Cardiac muscle cell (in vitro differentiated cells and primary cell): ENCODE measurements around the gene PADI6. TPM values are rescaled to one million over a fixed set of nuclear protein-coding genes. Genes with fewer than 3 reads are reported as not detected.

Experiments used
- DNase-seq, 2 donors: peaks; one replicate each; pipeline versions ENCODE4 v3.0.0 to v3.0.0-alpha.2; 2010 to 2017; ENCODE audit warnings: low read depth in 1 of 2, low spot score in 1 of 2
- H3K27ac ChIP-seq: fragments of 200-600 bp; sonication (generic); 2 replicates; pipeline ENCODE4 v1.5.1; 2016
- H3K27me3 ChIP-seq: fragments of 200-600 bp; sonication (generic); 2 replicates; pipeline ENCODE4 v1.6.0; 2016; ENCODE audit warnings: control low read depth
- H3K36me3 ChIP-seq: fragments of 200-600 bp; sonication (generic); 2 replicates; pipeline ENCODE4 v1.5.1; 2016; ENCODE audit warnings: control low read depth
- H3K4me1 ChIP-seq: fragments of 200-600 bp; sonication (generic); 2 replicates; pipeline ENCODE4 v1.8.1; 2017; ENCODE audit warnings: low read depth, mild to moderate bottlenecking, mixed run types
- H3K4me3 ChIP-seq: fragments of 200-600 bp; sonication (generic); 2 replicates; pipeline ENCODE4 v1.5.1; 2016; ENCODE audit warnings: mild to moderate bottlenecking
- H3K9me3 ChIP-seq: fragments of 200-600 bp; sonication (generic); 2 replicates; pipeline ENCODE4 v1.5.1; 2017; ENCODE audit warnings: low read depth, mild to moderate bottlenecking, control low read depth
- polyA plus RNA-seq: library from polyadenylated mRNA; unstranded; fragments of >200 nt; fragmentation: Nextera tagmentation; extraction: Ambion mirVana; gene quantifications from 2 replicates; pipeline ENCODE4 v1.2.1, GENCODE V29; 2016
- total RNA-seq: library from RNA; depleted of rRNA; stranded (reverse); fragments of >200 nt; gene quantifications from 2 replicates; pipeline ENCODE4 v1.2.3, GENCODE V29; 2016
- TF ChIP-seq, protein P1 (sequence below): IDR thresholded peaks from 2 replicates; pipeline ENCODE4 v1.5.1; 2012; ENCODE audit warnings: low read depth, mild to moderate bottlenecking, low read length

PADI6 gene
- total and polyA plus RNA-seq, 2 experiments from 2014 or later = not detected

- Histone ChIP-seq H3K4me3 (no peak overlapping the region), H3K36me3 (no peaks in the 10 kb centered on the region), H3K9me3 (no peaks in the 10 kb centered on the region), H3K4me1 (no peaks in the 10 kb centered on the region), H3K27me3 (no peaks in the 10 kb centered on the region), H3K27ac (no peak overlapping the region)
- TF ChIP-seq, protein P1, sequence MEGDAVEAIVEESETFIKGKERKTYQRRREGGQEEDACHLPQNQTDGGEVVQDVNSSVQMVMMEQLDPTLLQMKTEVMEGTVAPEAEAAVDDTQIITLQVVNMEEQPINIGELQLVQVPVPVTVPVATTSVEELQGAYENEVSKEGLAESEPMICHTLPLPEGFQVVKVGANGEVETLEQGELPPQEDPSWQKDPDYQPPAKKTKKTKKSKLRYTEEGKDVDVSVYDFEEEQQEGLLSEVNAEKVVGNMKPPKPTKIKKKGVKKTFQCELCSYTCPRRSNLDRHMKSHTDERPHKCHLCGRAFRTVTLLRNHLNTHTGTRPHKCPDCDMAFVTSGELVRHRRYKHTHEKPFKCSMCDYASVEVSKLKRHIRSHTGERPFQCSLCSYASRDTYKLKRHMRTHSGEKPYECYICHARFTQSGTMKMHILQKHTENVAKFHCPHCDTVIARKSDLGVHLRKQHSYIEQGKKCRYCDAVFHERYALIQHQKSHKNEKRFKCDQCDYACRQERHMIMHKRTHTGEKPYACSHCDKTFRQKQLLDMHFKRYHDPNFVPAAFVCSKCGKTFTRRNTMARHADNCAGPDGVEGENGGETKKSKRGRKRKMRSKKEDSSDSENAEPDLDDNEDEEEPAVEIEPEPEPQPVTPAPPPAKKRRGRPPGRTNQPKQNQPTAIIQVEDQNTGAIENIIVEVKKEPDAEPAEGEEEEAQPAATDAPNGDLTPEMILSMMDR = no peak
- no peak for DNase-seq
These were observed 3.7 kb downstream of the PADI6 start for GRCh38 chr1:17375651-17376050.

DNA sequence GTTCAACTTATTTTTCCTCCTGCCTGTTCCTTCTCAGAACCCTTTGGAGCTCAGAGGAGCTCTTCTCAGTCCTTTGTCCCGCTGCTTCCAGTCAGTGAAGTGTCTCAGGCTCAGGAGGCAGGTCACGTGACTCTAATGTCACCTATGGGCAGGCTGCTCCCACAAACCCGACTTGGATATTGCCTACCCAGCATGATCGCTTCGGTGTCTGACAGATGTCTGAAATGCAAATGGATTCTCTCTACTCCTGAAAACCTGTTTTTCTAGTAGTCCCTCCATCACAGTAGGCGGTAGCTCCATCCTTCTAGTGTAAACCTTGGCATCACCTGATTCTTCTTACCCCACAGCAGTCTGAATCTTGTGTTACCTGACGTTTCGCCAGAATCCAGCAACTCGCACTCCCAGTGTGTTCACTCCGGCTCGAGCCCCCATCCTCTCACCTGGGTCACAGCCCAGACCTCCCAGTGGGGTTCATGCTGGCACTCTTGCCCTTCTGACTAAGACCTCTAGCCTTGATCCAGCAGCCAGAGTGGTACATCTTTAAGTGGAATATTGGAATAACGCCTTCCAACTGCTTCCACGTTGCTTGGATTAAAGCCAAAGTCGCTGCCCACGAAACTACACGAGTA, 5.4 kb downstream of the PADI6 start:
- no peak overlapping the region for H3K27ac ChIP-seq
- no peaks in the 10 kb centered on the region for H3K4me1 ChIP-seq
- H3K4me3 ChIP-seq = no peak overlapping the region
- H3K27me3 ChIP-seq = no peaks in the 10 kb centered on the region
- TF ChIP-seq, protein P1 = no peak
- H3K9me3 ChIP-seq = no peaks in the 10 kb centered on the region
- DNase-seq = no peak
- no peaks in the 10 kb centered on the region for H3K36me3 ChIP-seq

- H3K9me3 ChIP-seq = no peaks in the 10 kb centered on the region
- H3K4me1 ChIP-seq = no peaks in the 10 kb centered on the region
- TF ChIP-seq, protein P1 = no peak
- no peaks in the 10 kb centered on the region for H3K27me3 ChIP-seq
- H3K36me3 ChIP-seq = no peaks in the 10 kb centered on the region
- no peak overlapping the region for H3K4me3 ChIP-seq
- no peak overlapping the region for H3K27ac ChIP-seq
- no peak for DNase-seq
These were observed 9.2 kb downstream of the PADI6 start for GRCh38 chr1:17381161-17381560.

DNA sequence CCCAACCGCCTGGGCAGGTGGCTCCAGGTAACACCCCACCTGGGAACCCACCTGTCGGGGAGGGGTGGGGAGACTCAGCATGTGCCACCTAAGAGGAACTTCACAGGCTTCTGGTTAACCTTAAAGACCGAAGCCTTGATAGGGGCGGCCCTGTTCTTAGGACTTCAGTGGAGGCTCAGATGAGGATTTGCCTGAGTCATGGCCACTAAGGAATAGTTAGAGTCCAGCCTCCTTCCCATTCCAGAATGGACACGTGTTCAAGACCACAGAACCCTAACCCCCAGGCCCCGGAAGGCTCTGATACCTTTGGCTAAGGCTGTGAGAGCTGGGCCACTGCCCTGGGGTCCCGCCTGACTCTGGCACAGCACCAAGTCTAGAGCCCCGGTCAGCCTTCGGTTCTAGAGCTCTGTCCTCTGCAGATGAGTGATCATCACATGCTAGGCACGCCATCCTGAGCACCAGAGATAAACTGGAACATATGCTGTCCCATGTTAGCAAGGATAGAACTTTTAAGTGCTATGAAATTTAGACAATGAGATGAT, 20.3 kb downstream of the PADI6 start:
- Histone ChIP-seq H3K27me3 (no peaks in the 10 kb centered on the region), H3K9me3 (no peaks in the 10 kb centered on the region), H3K4me3 (no peak overlapping the region), H3K4me1 (no peaks in the 10 kb centered on the region), H3K27ac (no peak overlapping the region), H3K36me3 (no peaks in the 10 kb centered on the region)
- TF ChIP-seq, protein P1 = no peak
- DNase-seq = no peak

GRCh38 chr1:17393230-17393629, 21.2 kb downstream of the PADI6 start:
- no peak overlapping the region for H3K4me3 ChIP-seq
- no peaks in the 10 kb centered on the region for H3K27me3 ChIP-seq
- no peaks in the 10 kb centered on the region for H3K4me1 ChIP-seq
- no peaks in the 10 kb centered on the region for H3K9me3 ChIP-seq
- no peak overlapping the region for H3K27ac ChIP-seq
- TF ChIP-seq, protein P1 = no peak
- no peak for DNase-seq
- H3K36me3 ChIP-seq = no peaks in the 10 kb centered on the region
